ENCODE results near the gene UBL3. TPM values are rescaled to one million over a fixed set of nuclear protein-coding genes. Genes with fewer than 3 reads are reported as not detected.

The UBL3 gene
- total RNA-seq, 1 experiment from 2014 or later = 19.0 TPM

- H2BK15ac ChIP-seq (ENCODE audit: low read depth, low read length) = no peak overlapping the region
- no CpG with 5 or more reads among the region's 6 CpGs for WGBS (ENCODE audit: extremely low coverage, insufficient read length, low lambda C conversion rate)
- no peak overlapping the region for H2BK12ac ChIP-seq (ENCODE audit: insufficient read length, low read depth, low read length)
- no peak overlapping the region for H4K5ac ChIP-seq (ENCODE audit: insufficient read length, low read depth, low read length)
- TF ChIP-seq, protein P1, sequence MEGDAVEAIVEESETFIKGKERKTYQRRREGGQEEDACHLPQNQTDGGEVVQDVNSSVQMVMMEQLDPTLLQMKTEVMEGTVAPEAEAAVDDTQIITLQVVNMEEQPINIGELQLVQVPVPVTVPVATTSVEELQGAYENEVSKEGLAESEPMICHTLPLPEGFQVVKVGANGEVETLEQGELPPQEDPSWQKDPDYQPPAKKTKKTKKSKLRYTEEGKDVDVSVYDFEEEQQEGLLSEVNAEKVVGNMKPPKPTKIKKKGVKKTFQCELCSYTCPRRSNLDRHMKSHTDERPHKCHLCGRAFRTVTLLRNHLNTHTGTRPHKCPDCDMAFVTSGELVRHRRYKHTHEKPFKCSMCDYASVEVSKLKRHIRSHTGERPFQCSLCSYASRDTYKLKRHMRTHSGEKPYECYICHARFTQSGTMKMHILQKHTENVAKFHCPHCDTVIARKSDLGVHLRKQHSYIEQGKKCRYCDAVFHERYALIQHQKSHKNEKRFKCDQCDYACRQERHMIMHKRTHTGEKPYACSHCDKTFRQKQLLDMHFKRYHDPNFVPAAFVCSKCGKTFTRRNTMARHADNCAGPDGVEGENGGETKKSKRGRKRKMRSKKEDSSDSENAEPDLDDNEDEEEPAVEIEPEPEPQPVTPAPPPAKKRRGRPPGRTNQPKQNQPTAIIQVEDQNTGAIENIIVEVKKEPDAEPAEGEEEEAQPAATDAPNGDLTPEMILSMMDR (conservative IDR thresholded peaks at IDR 0.05) = no peak
- H3K79me1 ChIP-seq (ENCODE audit: insufficient read depth, low read depth, low read length, poor library complexity, severe bottlenecking) = no peaks in the 10 kb centered on the region
- no peaks in the 10 kb centered on the region for H3K23me2 ChIP-seq (ENCODE audit: insufficient read length, low read depth, low read length, poor library complexity, severe bottlenecking)
- H2BK5ac ChIP-seq (ENCODE audit: insufficient read length, low read length) = no peak overlapping the region
- no peaks in the 10 kb centered on the region for H4K20me1 ChIP-seq (ENCODE audit: control insufficient read depth, insufficient read depth, insufficient read length)
- H3T11ph ChIP-seq (ENCODE audit: low read length) = no peak overlapping the region
- no peak overlapping the region for H2AK5ac ChIP-seq (ENCODE audit: insufficient read length, low read length)
- no peaks in the 10 kb centered on the region for H3K9me3 ChIP-seq (ENCODE audit: control insufficient read depth, low read depth, low read length)
- H3K56ac ChIP-seq (ENCODE audit: insufficient read length, low read depth, low read length) = no peak overlapping the region
- Mint-ChIP-seq H3K4me1 (peaks cover 36 to 43% of the 10 kb centered on the region in 2 experiments), H3K9me3 (no peaks in the 10 kb centered on the region), H3K4me3 (no peak overlapping the region), H3K27ac (no peak overlapping the region; a peak in 1 of 7 replicates), H3K36me3 (ENCODE audit: insufficient read depth in 1 of 3, low read depth in 3 of 3) (no peaks in the 10 kb centered on the region), H3K27me3 (ENCODE audit: low read depth) (no peaks in the 10 kb centered on the region)
- H3K14ac ChIP-seq (ENCODE audit: insufficient read depth, low read length) = no peak overlapping the region
- no peak overlapping the region for H3K23ac ChIP-seq (ENCODE audit: insufficient read length, low read depth, low read length)
- no peak overlapping the region for H2AFZ ChIP-seq (ENCODE audit: low read length)
- no peak overlapping the region for H4K8ac ChIP-seq (replicated peaks; ENCODE audit: insufficient read length, low read depth, low read length)
- no peak for DNase-seq
- H3K4ac ChIP-seq (ENCODE audit: low read depth, low read length) = no peak overlapping the region
- H2BK120ac ChIP-seq (ENCODE audit: low read depth, low read length, poor library complexity, severe bottlenecking) = no peak overlapping the region
- no peak overlapping the region for H2BK20ac ChIP-seq (ENCODE audit: low read depth, low read length, poor library complexity, severe bottlenecking)
- H4K91ac ChIP-seq (ENCODE audit: insufficient read length, low read depth, low read length) = no peak overlapping the region
- no peak overlapping the region for H3K4me2 ChIP-seq (ENCODE audit: insufficient read depth, insufficient read length, low read length)
- H3K27me3 ChIP-seq (ENCODE audit: insufficient read depth, low read length) = no peaks in the 10 kb centered on the region
- H3K18ac ChIP-seq (ENCODE audit: insufficient read length, low read depth, low read length) = no peak overlapping the region
- peaks cover 13% of the 10 kb centered on the region; the same call in 1 of the 2 replicates for H3K4me1 ChIP-seq (ENCODE audit: insufficient read depth, low read length)
- H3K9ac ChIP-seq (ENCODE audit: extremely low read depth, insufficient read length, low read length) = no peak overlapping the region
- H3K79me2 ChIP-seq (ENCODE audit: insufficient read depth, low read length) = no peaks in the 10 kb centered on the region
- no peak overlapping the region for H3K27ac ChIP-seq (ENCODE audit: insufficient read length, low read depth, low read length)
Observed at GRCh38 chr13:29877456-29878078, 27.1 kb upstream of the UBL3 start.
